GM19240 (cell line): ENCODE results near the gene DUSP1.
"Not testable (repeated sequence)": the region's sequence is repeated elsewhere in the genome, so short reads cannot be mapped to it uniquely, and the experiment has no call there.

ENCODE experiments used
- DNase-seq: peaks from one replicate; pipeline ENCODE4 v3.0.0; 2011; ENCODE audit warnings: low spot score; ENCODE audit not compliant: insufficient read length

Gene DUSP1

DNA sequence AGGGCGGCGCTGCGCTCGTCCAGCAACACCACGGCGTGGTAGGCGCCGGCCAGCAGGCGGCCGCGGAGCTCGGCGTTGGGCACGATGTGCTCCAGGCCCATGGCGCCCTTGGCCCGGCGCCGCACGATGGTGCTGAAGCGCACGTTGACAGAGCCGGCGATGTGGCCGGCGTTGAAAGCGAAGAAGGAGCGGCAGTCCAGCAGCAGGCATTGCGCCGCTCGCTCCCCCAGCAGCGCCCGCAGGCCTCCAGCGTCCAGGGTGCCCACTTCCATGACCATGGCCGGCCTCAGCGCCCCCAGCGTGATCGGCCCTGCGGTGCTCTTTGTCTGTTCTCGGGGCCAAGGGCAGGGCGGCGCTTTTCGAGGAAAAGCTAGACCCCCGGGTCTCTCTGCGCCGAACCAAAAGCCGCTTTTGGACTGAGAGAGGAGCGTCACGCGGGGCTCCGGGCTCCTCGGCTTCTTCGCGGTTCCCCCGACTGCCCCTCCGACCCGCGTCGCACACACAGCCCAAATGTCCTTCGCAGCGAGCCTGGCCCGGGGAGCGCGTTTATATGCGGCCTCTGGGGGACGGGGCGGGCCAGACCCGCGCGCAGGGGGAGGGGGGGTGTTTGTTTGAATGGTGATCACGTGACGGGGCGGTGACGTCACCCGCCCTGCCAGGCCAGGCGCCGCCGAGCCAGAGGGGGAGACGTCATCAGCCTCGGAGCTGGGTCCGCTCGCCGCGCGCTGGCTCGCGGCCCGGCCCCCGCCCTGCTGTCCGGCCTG is at the start of gene DUSP1:
TSS of gene DUSP1 (minus strand) at position 521 of the 764 bp plus-strand sequence. CDS start at position 278, 243 bp downstream.
- peak; percentile 81 for DNase-seq

- DNase-seq: no peak
Observed at GRCh38 chr5:172820046-172820767, 49.2 kb upstream of the DUSP1 start.

GRCh38 chr5:172819569-172819968 is 48.6 kb upstream of the DUSP1 start:
- no peak for DNase-seq

GRCh38 chr5:172818081-172818480 is 47.1 kb upstream of the DUSP1 start:
- DNase-seq: no peak

- DNase-seq: no peak
Observed at GRCh38 chr5:172817664-172818063, 46.7 kb upstream of the DUSP1 start.

GRCh38 chr5:172816925-172817562 is 46.0 kb upstream of the DUSP1 start:
- no peak for DNase-seq

DNA sequence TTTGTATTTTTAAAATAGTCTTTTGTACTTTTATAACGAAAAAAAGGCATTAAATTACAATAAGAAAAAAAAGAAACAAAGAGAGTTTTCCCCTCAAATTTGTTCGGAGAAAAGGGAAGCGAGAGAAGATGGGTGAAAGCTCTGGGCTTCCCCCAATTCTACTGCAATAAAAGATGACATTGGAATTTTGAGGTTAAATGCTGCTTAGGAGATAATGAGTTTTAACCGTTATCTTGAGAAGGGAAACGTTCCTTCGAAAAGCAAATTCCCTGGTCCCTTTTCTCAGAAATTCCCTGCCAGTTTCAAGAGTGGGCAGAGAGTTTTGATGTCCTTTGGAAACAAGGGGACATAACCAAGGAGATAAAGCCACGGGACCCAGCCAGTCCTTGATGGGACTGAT is 44.6 kb upstream of the DUSP1 start:
- no peak for DNase-seq

GRCh38 chr5:172810996-172811395 is 40.0 kb upstream of the DUSP1 start:
- DNase-seq: not testable (repeated sequence)

- DNase-seq: no peak
Observed at GRCh38 chr5:172809774-172810173, 38.8 kb upstream of the DUSP1 start.

DNA sequence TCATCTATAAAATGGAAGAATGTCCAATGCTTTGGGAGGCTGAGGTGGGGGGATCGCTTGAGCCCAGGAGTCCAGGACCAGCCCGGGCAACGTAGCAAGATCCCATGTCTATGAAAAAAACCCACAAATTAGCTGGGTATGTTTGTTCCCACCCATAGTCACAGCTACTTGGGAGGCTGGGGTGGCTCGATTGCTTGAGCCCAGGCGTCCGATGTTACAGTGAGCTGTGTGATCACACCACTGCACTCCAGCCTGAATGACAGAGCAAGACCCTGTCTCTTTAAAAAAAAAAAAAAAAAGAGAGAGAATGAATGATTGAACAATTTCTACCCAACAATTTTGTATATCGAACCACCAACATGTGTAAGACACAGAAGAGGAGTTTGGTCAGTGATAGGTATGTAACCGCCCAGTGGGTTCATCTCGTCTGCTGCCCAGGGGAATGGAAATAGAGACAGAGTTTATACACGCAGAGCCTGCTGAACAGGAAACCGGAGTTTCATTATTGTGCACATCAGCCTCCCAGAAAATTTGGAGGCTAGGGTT is 36.8 kb upstream of the DUSP1 start:
- DNase-seq: no peak

DNA sequence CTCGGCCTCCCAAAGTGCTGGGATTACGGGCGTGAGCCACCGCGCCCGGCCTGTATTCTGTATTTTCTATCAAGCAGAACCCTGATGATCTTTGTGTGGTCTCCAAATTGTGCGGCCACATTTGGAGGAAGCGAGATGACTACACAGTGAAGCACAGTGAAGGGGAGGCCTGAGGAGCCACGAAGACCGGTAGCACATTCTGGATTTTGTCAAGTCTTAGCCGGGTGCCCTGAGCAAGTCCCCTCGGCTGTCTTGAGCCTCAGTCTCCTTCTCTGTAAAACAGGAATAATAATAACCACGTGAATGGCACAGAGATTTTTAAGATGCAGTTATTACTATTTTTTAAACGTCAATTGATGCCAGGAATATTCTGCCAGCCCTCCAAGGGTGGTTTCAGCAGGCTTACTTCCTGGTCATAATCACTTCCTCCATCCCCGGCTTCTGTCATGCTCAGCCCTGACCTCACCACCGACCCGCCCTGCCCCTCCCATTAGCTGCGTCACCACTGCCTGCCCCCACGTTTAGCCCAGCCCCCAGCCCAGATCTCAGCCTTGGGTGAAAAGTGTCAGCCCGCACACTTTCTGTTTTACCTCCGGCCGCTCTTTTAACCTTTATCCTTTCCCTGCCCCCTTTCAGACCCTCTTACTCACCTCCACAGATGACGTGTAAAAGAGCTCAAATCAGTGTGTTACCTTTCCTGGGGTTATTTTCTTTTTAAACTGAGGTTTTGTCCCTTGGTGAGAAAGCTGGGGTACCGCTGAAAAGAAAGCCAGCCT is 36.1 kb upstream of the DUSP1 start:
- DNase-seq: peak; percentile 97

DNA sequence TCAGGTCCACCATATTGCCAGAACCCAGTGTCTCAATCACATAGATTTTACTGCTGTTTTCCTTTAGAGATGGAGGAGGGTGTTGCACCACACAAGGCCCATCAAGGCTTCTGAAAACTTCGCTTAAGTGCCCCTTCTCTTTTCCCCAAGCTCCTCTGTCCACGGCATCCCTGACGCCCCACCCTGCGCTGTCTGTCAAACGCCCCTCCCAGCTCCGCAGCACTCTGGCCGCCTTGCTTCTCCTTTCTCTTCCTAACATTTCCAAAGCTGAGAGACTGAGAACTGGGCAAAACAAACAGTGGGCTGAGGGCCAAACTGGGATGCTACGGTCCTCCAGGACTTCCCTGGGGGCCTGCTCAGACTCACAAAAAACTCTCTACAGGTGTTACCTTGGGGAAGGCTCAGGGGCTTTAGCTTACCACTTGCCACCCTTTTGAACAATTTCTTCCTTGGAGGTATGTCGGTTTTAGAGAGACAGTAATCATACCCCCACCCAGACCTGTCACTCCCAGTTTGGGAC is 34.8 kb upstream of the DUSP1 start:
- DNase-seq: no peak

GRCh38 chr5:172805018-172805683 is 34.2 kb upstream of the DUSP1 start:
- DNase-seq: no peak

DNA sequence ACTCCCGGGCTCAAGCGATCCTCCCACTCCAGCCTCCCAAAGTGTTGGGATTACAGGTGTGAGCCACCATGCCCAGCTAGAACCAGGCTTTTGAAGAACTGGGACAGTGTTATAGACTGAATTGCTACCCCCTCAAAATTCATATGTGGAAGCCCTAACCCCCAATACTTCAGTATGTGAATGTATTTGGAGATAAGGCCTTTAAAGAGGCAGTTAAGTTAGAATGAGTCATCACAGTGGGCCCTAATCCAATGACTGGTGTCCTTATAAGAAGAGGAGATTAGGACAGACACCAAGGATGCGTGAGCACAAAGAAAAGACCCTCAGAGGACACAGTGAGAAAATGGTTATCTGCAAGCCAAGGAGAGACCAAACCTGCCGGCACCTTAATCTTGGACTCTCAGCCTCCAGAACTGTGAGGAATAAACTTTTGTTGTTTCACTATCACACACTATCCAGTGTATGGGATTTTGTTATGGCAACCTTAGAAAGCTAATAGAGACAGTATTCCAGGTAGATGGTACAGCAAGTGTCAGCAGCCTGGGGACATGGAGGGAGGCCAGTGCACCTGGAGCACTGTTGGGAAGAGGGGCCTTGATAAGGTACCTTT is 31.7 kb upstream of the DUSP1 start:
- DNase-seq: no peak

GRCh38 chr5:172802112-172802511 is 31.1 kb upstream of the DUSP1 start:
- no peak for DNase-seq

DNA sequence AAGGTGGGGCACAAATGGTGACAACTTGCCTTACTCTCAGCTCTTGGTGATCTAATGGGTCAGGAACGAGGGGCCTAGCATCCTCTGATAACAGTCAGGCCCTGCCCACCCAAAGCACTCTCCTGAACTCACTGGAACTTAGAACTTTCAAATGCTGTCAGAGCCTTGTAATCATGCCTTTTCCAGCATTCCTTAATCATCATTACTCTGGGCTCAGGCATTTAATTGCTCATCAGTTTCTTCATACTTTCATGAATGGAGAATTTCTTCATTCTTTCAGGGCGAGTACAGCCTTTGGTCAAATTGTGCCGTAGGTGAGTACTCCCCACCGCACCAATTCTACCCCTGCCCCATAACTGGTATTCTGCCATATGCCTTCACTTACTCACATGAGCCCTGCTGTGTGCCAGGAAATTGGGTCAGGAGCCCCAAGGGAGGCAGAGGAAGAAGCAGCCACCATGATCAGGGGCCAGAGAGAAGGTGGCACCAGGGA is 30.2 kb upstream of the DUSP1 start:
- no peak for DNase-seq

- no peak for DNase-seq
Observed at GRCh38 chr5:172800088-172800551, 29.1 kb upstream of the DUSP1 start.

- DNase-seq: no peak
Observed at GRCh38 chr5:172799416-172799815, 28.4 kb upstream of the DUSP1 start.

DNA sequence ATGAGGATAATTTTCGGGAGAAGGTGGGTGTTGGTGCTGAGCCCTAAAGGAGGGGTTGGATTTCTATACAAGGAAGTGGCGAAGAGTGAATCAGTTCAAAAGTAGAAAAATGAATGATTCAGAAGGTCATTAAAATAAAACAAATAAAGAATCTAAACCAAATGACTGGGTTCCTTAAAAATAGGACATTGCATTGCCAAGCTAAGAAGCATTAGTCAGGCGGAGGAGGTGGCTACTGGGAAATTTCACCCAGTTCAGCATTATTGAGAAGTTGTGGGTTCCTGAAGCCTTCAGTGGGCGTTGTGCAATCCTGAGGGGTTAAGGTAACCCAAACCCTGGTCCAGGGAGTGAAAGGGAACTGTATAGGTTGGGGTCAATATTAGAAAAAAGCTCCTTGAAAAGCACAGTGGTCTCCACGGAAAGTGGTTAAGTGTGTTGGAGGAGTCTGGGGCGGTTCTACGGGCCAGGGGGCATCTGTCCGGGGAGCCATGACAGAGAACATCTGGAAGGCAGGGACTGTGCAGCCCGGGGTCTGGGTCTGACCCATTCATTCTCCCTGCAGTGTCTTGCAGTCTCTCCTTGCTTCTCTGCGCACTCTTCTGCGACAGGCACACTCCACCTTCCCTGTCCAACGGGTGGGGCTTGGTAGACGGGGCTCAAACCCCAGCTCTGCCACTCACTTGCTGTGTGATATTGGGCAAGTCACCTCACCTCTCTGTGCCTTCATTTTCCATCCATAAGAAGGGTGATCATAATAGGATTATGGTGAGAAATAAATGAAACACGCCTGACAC is 27.6 kb upstream of the DUSP1 start:
- DNase-seq: no peak
